CD4-positive, alpha-beta memory T cell (primary cell): Measurements from ENCODE around the gene CCDC6. TPM values are rescaled to one million over a fixed set of nuclear protein-coding genes. Genes with fewer than 3 reads are reported as not detected.
"Not testable (repeated sequence)": the region's sequence is repeated elsewhere in the genome, so short reads cannot be mapped to it uniquely, and the experiment has no call there.

Source experiments
- CTCF ChIA-PET: fragments of 350-600 bp; sonication (Branson Sonifier 250); formaldehyde crosslinking; loops from one replicate; lab custom pipeline; 2021; ENCODE audit warnings: inconsistent platforms; ENCODE audit not compliant: partially characterized antibody; lab: Charles Lee
- POLR2A ChIA-PET: fragments of 350-600 bp; sonication (Branson Sonifier 250); formaldehyde crosslinking; loops from one replicate; lab custom pipeline; 2021; ENCODE audit not compliant: partially characterized antibody; lab: Charles Lee
- DNase-seq, 5 donors: peaks; one replicate each; pipeline versions ENCODE4 v3.0.0 to v3.0.0-alpha.2; 2020 to 2022; ENCODE audit warnings: mixed read lengths in 1 of 5
- H3K27ac ChIP-seq: one replicate; pipeline ENCODE4 v1.7.0; 2013; ENCODE audit warnings: low read depth, low read length
- H3K27me3 ChIP-seq: 2 replicates; pipeline ENCODE4 v1.7.0; 2013; ENCODE audit warnings: mild to moderate bottlenecking, low read length, moderate library complexity; ENCODE audit not compliant: insufficient read depth
- H3K36me3 ChIP-seq: 2 replicates; pipeline ENCODE4 v1.7.0; 2013; ENCODE audit warnings: mild to moderate bottlenecking, low read length, moderate library complexity; ENCODE audit not compliant: insufficient read depth
- H3K4me1 ChIP-seq: 2 replicates; pipeline ENCODE4 v1.7.0; 2013; ENCODE audit warnings: mild to moderate bottlenecking, low read length, moderate library complexity; ENCODE audit not compliant: insufficient read depth
- H3K4me3 ChIP-seq, 2 donors: one replicate each; pipeline ENCODE4 v1.7.0; 2013; ENCODE audit warnings: low read length in 2 of 2, mild to moderate bottlenecking in 1 of 2
- H3K9me3 ChIP-seq, 2 donors: one replicate each; pipeline ENCODE4 v1.7.0; 2013; ENCODE audit warnings: low read length in 2 of 2, control low read depth in 1 of 2; ENCODE audit not compliant: control insufficient read depth in 1 of 2
- H3K27ac Mint-ChIP-seq, 7 donors: one replicate each; pipeline ENCODE4 v1.8.0; 2020 to 2021; ENCODE audit warnings: mixed read lengths in 7 of 7, mild to moderate bottlenecking in 6 of 7, inconsistent platforms in 3 of 7, moderate library complexity in 3 of 7
- H3K27me3 Mint-ChIP-seq, 2 donors: one replicate each; pipeline ENCODE4 v1.8.0; 2020 to 2021; ENCODE audit warnings: mixed read lengths in 2 of 2
- H3K36me3 Mint-ChIP-seq, 2 donors: one replicate each; pipeline ENCODE4 v1.8.0; 2020 to 2021; ENCODE audit warnings: mixed read lengths in 2 of 2, inconsistent platforms in 1 of 2, mild to moderate bottlenecking in 1 of 2
- H3K4me1 Mint-ChIP-seq, 4 donors: one replicate each; pipeline ENCODE4 v1.8.0; 2020 to 2021; ENCODE audit warnings: mixed read lengths in 4 of 4, mild to moderate bottlenecking in 1 of 4
- H3K4me3 Mint-ChIP-seq, 8 donors: one replicate each; pipeline ENCODE4 v1.8.0; 2020 to 2021; ENCODE audit warnings: mixed read lengths in 8 of 8, mild to moderate bottlenecking in 7 of 8, moderate library complexity in 6 of 8, inconsistent platforms in 3 of 8
- H3K9me3 Mint-ChIP-seq, 8 donors: one replicate each; pipeline ENCODE4 v1.8.0; 2020 to 2021; ENCODE audit warnings: mixed read lengths in 8 of 8, mild to moderate bottlenecking in 5 of 8, inconsistent platforms in 3 of 8, moderate library complexity in 1 of 8
- intact Hi-C: fragments of 100-400 bp; cut with micrococcal nuclease; formaldehyde crosslinking; loops from one replicate; pipeline ENCODE4 v1.15.1; 2023
- polyA plus RNA-seq, 2 donors: library from polyadenylated mRNA; unstranded; fragments of 300-500 nt; fragmentation: Illumina TruSeq; gene quantifications; one replicate each; pipeline ENCODE4 v1.2.3, GENCODE V29; 2021
- total RNA-seq, 2 experiments: library from RNA; stranded (reverse); gene quantifications; one replicate each; pipeline ENCODE4 v1.2.3, GENCODE V29; 2021

CCDC6 gene
- total and polyA plus RNA-seq, 4 experiments from 2014 or later = 4.4 to 22.5 (median 13.5) TPM

DNA sequence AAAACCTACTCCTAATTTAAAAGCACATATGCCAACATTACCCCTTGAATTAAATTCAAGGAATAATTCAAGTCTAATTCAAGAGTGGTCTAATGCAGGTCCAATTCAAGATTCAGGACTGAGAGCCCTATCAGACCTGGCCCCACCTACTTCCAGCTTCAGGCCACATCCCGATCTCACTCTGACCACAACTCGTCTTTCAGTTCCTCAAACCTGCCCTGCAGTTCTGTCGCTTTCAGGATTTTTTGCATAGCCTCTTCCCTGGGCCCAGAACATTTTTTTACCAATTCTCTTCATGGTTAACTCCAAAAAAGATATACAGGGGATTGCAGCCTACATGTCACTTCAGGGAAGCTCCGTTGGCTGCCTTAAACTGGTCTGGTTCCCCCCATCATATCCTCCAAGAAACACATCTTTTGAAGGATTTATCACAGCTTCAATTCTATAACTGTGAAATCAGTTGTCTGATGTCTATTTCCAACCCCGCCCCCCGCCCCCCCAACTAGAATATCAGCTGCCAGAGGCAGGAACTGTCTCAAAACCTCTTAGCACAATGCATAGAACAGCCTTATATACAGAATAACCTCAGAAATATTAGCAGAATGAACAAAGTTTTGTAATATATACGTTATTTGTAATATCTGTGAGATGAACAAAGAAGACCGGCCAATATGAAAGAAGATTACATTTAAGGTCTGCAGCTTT lies 20.8 kb downstream of the CCDC6 start:
- Histone ChIP-seq H3K27me3 (no peaks in the 10 kb centered on the region), H3K4me3 (no peak overlapping the region), H3K27ac (no peak overlapping the region), H3K36me3 (no peaks in the 10 kb centered on the region), H3K4me1 (peaks cover 52% of the 10 kb centered on the region), H3K9me3 (no peaks in the 10 kb centered on the region)
- Mint-ChIP-seq H3K36me3 (peaks cover 7 to 14% of the 10 kb centered on the region in 2 donors), H3K9me3 (peaks cover 0 to 2% (median 0%) of the 10 kb centered on the region in 8 donors), H3K4me3 (peak overlapping the region in 6 of 8 donors; percentile 6 to 65 (median 25)), H3K4me1 (peaks cover 63 to 87% (median 75%) of the 10 kb centered on the region in 4 donors), H3K27ac (peak overlapping the region in 2 of 7 donors; percentile 8 to 57), H3K27me3 (no peaks in the 10 kb centered on the region)
- intact Hi-C loops = no loop called here
- no peak for DNase-seq
- POLR2A ChIA-PET = interaction anchor here (1.7 kb wide), 1 partner anchor 21 kb away, joined by 6 read pairs; the partner anchor contains the start of gene CCDC6
- CTCF ChIA-PET = interaction anchor here (1.1 to 3.7 kb wide), 2 partner anchors 21 kb away, joined by 3 to 13 read pairs; partner anchors contain the start of gene CCDC6

DNA sequence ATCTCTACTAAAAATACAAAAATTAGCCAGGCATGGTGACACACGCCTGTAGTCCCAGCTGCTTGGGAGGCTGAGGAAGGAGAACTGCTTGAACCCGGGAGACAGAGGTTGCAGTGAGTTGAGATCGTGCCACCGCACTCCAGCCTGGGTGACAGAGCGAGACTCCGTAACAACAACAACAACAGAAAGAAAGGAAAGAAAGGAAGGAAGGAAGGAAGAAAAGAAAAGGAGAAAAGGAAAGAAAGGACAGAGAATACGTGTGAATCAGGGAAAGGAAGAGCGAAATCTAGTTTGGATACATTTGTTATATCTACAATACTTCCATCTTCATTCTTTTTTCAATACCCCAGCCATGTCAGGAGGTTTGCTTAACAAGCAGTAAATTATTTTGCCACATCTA lies 21.5 kb downstream of the CCDC6 start:
- H3K27me3 ChIP-seq, H3K4me3 ChIP-seq, H3K9me3 ChIP-seq, DNase-seq, H3K9me3 Mint-ChIP-seq, H3K27ac ChIP-seq, intact Hi-C loops, H3K27me3 Mint-ChIP-seq, H3K36me3 ChIP-seq: not testable (repeated sequence)
- peaks cover 58% of the 10 kb centered on the region for H3K4me1 ChIP-seq
- Mint-ChIP-seq H3K4me3 (peak overlapping the region in 4 of 8 donors; percentile 21 to 51 (median 30)), H3K27ac (peak overlapping the region in 2 of 7 donors; percentile 11 to 72), H3K36me3 (peaks cover 1 to 10% of the 10 kb centered on the region in 2 donors), H3K4me1 (peaks cover 64 to 90% (median 77%) of the 10 kb centered on the region in 4 donors)
- ChIA-PET CTCF (interaction anchor here (1.1 kb wide), 1 partner anchor 20 kb away, joined by 3 read pairs; no protein-coding TSS in a partner anchor), POLR2A (interaction anchor here (1.7 kb wide), 1 partner anchor 21 kb away, joined by 6 read pairs; the partner anchor contains the start of gene CCDC6)

DNA sequence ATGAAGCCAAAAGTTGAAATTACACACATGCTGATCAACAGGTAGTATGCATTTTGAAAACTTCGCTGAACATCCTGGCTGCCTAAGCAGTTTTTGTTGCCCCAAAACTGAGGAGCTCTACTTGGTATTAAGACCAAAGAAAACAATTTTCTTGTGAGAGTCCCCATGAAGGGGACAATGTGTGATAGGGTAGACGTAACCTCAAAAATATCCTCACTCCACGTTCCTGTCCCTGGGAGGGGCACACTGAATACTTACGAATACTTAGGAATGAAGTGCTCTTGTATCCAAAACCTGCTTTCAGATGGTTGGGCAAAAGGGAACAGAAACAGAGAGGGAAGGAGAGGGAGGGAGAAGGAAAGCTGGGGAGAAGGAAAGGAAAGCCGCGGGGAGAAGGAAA lies 24.7 kb downstream of the CCDC6 start:
- H3K27ac ChIP-seq = no peak overlapping the region
- Mint-ChIP-seq H3K4me3 (peak overlapping the region in 2 of 8 donors; percentile 30 to 78), H3K27ac (peak overlapping the region in 4 of 7 donors; percentile 12 to 69 (median 21)), H3K4me1 (peaks cover 65 to 87% (median 77%) of the 10 kb centered on the region in 4 donors), H3K27me3 (no peaks in the 10 kb centered on the region), H3K36me3 (no peaks in the 10 kb centered on the region), H3K9me3 (peaks cover 0 to 2% (median 0%) of the 10 kb centered on the region in 8 donors)
- no peak overlapping the region for H3K4me3 ChIP-seq
- no peaks in the 10 kb centered on the region for H3K27me3 ChIP-seq
- H3K36me3 ChIP-seq = no peaks in the 10 kb centered on the region
- no peaks in the 10 kb centered on the region for H3K9me3 ChIP-seq
- intact Hi-C loops = loop anchor here (2.0 kb wide), 1 partner anchor 25 kb away; the partner anchor contains the start of gene CCDC6
- no peak for DNase-seq
- ChIA-PET POLR2A (no interaction called here), CTCF (no interaction called here)
- H3K4me1 ChIP-seq = peaks cover 58% of the 10 kb centered on the region

DNA sequence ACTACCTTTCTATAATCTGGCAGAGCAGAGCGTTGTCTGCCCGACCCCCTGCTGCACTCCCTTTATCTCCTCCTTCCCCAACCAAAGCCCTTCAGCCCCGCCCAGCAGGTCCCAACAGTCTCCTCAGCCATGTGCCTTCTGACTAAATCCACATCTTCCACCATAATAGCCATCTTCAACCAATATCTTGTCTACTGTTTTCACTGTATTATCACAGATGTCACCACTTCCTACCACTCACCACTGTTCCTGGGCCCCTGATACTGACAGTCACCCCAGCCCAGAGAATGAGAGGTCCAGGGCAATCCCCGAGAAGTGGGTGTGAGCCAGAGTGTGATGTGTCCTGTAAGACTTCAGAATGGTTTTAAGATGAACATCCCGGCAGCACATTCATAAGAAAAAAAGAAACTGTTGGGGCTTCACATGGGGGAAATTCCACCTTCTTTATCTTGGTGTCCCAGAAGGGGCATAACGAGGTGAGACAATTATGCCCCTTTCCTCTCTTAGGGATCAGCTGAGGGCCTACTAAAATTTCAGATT lies 25.3 kb downstream of the CCDC6 start:
- ChIA-PET POLR2A (no interaction called here), CTCF (no interaction called here)
- Histone ChIP-seq H3K27ac (no peak overlapping the region), H3K4me1 (peaks cover 52% of the 10 kb centered on the region), H3K36me3 (no peaks in the 10 kb centered on the region), H3K4me3 (no peak overlapping the region), H3K27me3 (no peaks in the 10 kb centered on the region), H3K9me3 (no peaks in the 10 kb centered on the region)
- DNase-seq = peak in 4 of 5 donors; percentile 16 to 66 (median 24)
- Mint-ChIP-seq H3K4me3 (peak overlapping the region in 7 of 8 donors; percentile 0 to 78 (median 37)), H3K27me3 (no peaks in the 10 kb centered on the region), H3K4me1 (peaks cover 61 to 83% (median 73%) of the 10 kb centered on the region in 4 donors), H3K36me3 (no peaks in the 10 kb centered on the region), H3K27ac (peak overlapping the region; percentile 1 to 85 (median 69)), H3K9me3 (peaks cover 0 to 2% (median 0%) of the 10 kb centered on the region in 8 donors)
- intact Hi-C loops = loop anchor here (2.0 kb wide), 1 partner anchor 26 kb away; the partner anchor contains the start of gene CCDC6

DNA sequence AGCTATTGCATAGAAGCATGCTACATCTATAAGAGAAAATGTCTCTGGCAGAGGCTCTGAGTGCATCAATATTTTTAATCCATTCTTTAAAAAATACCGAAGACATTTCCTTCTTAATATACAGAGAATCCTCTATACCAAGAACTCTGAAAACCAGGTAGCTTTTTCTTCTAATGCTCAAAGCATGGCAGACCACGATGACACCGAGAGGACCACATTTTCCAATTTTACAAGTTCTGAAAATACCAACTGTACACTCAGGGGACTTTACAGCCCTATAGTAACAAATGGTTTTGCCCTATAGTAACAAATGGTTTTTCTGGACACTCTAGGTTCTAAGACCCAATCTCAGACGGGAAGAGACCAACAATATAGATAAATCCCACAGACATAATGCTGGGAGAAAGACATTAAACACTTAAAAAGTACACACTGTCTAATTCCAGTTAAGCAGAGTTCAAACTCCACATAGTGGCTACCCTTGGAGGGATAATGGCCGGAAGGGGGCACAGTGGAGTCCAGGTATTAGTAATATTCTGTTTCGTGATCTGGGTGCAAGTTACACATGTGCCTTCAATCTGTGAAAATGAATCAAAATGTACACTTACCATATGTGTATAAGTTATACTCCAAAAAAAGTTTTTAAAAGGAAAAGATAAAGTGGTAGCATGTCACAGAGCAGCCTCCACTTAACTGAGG lies 26.2 kb downstream of the CCDC6 start:
- no peaks in the 10 kb centered on the region for H3K9me3 ChIP-seq
- Mint-ChIP-seq H3K4me1 (peaks cover 57 to 81% (median 70%) of the 10 kb centered on the region in 4 donors), H3K4me3 (peak overlapping the region in 6 of 8 donors; percentile 21 to 78 (median 39)), H3K27ac (peak overlapping the region in 6 of 7 donors; percentile 1 to 69 (median 8)), H3K27me3 (no peaks in the 10 kb centered on the region), H3K9me3 (peaks cover 0 to 2% (median 0%) of the 10 kb centered on the region in 8 donors), H3K36me3 (no peaks in the 10 kb centered on the region)
- no peak for DNase-seq
- no peak overlapping the region for H3K4me3 ChIP-seq
- intact Hi-C loops = loop anchor here (2.0 kb wide), 1 partner anchor 27 kb away; the partner anchor contains the start of gene CCDC6
- peaks cover 43% of the 10 kb centered on the region for H3K4me1 ChIP-seq
- H3K27ac ChIP-seq = no peak overlapping the region
- CTCF ChIA-PET = interaction anchor here (1.2 to 1.3 kb wide), 3 partner anchors 13 to 26 kb away, joined by 3 to 5 read pairs (median 4); partner anchors contain the start of gene CCDC6
- H3K36me3 ChIP-seq = no peaks in the 10 kb centered on the region
- POLR2A ChIA-PET = interaction anchor here (0.8 to 0.9 kb wide), 2 partner anchors 26 to 28 kb away, joined by 3 to 5 read pairs; partner anchors contain the start of gene CCDC6
- H3K27me3 ChIP-seq = no peaks in the 10 kb centered on the region

DNA sequence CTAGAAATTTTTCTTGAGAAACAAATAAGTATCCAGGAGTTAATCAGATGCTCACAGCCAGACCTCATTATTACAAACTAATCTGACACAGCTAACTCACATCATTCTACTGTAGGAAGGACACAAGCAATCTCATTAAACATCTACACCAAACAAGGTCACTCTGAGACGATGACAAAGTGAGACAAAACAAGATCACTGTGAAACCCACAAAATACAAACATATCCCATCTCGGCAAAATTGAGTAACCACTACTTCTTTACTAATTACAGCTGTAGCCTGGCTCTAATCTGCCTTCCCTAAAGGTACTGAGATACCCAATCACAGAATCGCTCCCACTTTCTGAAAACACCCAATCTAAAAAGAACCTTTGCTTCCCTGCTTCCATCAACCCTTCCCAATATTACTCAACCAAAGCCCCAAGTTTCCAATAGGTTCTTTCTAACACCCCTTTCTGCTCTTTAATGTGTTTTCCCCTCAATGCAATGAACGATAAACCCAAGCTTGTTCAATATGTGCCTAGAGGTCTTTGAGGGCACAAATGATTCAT lies 26.9 kb downstream of the CCDC6 start:
- H3K27ac Mint-ChIP-seq = peak overlapping the region; percentile 1 to 69 (median 3)
- peak overlapping the region in 7 of 8 donors; percentile 21 to 78 (median 33) for H3K4me3 Mint-ChIP-seq
- DNase-seq = no peak
- no peak overlapping the region for H3K27ac ChIP-seq
- H3K36me3 Mint-ChIP-seq = no peaks in the 10 kb centered on the region
- peaks cover 45% of the 10 kb centered on the region for H3K4me1 ChIP-seq
- no peaks in the 10 kb centered on the region for H3K27me3 Mint-ChIP-seq
- H3K4me3 ChIP-seq = no peak overlapping the region
- no peaks in the 10 kb centered on the region for H3K27me3 ChIP-seq
- H3K36me3 ChIP-seq = no peaks in the 10 kb centered on the region
- ChIA-PET POLR2A (interaction anchor here (0.8 to 0.9 kb wide), 2 partner anchors 27 to 29 kb away, joined by 3 to 5 read pairs; partner anchors contain the start of gene CCDC6), CTCF (interaction anchor here (1.2 to 1.3 kb wide), 3 partner anchors 12 to 27 kb away, joined by 3 to 5 read pairs (median 4); partner anchors contain the start of gene CCDC6)
- H3K9me3 Mint-ChIP-seq = peaks cover 0 to 2% (median 0%) of the 10 kb centered on the region in 8 donors
- intact Hi-C loops = no loop called here
- H3K4me1 Mint-ChIP-seq = peaks cover 59 to 81% (median 69%) of the 10 kb centered on the region in 4 donors
- no peaks in the 10 kb centered on the region for H3K9me3 ChIP-seq
